ENCODE results near the gene PLAAT3. TPM values are rescaled to one million over a fixed set of nuclear protein-coding genes. Genes with fewer than 3 reads are reported as not detected.
"Not testable (repeated sequence)": the region's sequence is repeated elsewhere in the genome, so short reads cannot be mapped to it uniquely, and the experiment has no call there.

PLAAT3 gene
- total and polyA plus RNA-seq, 4 donors = 13.4 to 90.1 (median 54.3) TPM

DNA sequence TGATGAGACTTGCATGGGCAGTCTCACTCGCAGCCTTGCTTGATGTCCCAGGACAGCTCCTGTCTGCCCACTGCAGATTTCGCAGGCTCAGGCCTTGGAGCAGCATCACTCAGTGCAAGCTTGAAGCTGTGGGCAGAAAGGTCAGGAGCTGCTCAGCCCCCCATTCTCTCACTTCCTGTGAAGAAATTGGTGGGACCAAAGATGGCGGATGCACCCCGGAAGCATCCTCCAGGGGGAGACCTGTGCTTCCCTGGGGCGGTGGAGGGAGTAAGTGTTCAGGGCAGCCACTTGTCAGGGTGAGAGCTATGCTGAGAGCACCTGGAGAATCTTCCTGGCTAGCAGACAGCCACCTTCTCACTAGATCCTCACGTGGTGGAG, 62.4 kb downstream of the PLAAT3 start:
- Histone ChIP-seq H3K9me3 (ENCODE audit: control insufficient read depth in 4 of 4, low read length in 3 of 4) (no peaks in the 10 kb centered on the region), H3K36me3 (ENCODE audit: control insufficient read depth in 4 of 4, insufficient read depth in 3 of 4, low read depth in 1 of 4, low read length in 3 of 4) (peaks cover 0 to 4% (median 4%) of the 10 kb centered on the region in 4 donors), H3K9ac (ENCODE audit: low read depth in 1 of 2, low read length in 2 of 2) (no peak overlapping the region), H3K27me3 (ENCODE audit: control insufficient read depth in 4 of 4, insufficient read depth in 4 of 4, low read length in 3 of 4) (no peaks in the 10 kb centered on the region), H3K27ac (ENCODE audit: low read depth in 1 of 2, low read length in 2 of 2) (no peak overlapping the region), H3K4me3 (ENCODE audit: low read depth in 1 of 3, low read length in 3 of 3) (no peak overlapping the region), H3K4me1 (ENCODE audit: control insufficient read depth in 4 of 4, insufficient read depth in 4 of 4, low read length in 3 of 4) (no peaks in the 10 kb centered on the region)
- WGBS = 89% methylated on average over 6 of the region's 6 CpGs
- TF ChIP-seq TAF1 (conservative IDR thresholded peaks at IDR 0.05) (no peak), GABPA (IDR thresholded peaks at IDR 0.05 in 1 of 2, conservative IDR thresholded peaks at IDR 0.05 in 1 of 2) (no peak), JUND (IDR thresholded peaks at IDR 0.05) (no peak), EGR1 (IDR thresholded peaks at IDR 0.05; ENCODE audit: low read depth in 2 of 2) (no peak), HNF4G (IDR thresholded peaks at IDR 0.05) (no peak)
- TF ChIP-seq, protein P1, sequence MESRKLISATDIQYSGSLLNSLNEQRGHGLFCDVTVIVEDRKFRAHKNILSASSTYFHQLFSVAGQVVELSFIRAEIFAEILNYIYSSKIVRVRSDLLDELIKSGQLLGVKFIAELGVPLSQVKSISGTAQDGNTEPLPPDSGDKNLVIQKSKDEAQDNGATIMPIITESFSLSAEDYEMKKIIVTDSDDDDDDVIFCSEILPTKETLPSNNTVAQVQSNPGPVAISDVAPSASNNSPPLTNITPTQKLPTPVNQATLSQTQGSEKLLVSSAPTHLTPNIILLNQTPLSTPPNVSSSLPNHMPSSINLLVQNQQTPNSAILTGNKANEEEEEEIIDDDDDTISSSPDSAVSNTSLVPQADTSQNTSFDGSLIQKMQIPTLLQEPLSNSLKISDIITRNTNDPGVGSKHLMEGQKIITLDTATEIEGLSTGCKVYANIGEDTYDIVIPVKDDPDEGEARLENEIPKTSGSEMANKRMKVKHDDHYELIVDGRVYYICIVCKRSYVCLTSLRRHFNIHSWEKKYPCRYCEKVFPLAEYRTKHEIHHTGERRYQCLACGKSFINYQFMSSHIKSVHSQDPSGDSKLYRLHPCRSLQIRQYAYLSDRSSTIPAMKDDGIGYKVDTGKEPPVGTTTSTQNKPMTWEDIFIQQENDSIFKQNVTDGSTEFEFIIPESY (IDR thresholded peaks at IDR 0.05) = no peak
- DNase-seq (ENCODE audit: low spot score) = no peak

GRCh38 chr11:63551091-63551888, 62.9 kb downstream of the PLAAT3 start:
- H3K36me3 ChIP-seq (ENCODE audit: control insufficient read depth in 4 of 4, insufficient read depth in 3 of 4, low read depth in 1 of 4, low read length in 3 of 4) = peaks cover 0 to 10% (median 9%) of the 10 kb centered on the region in 4 donors
- TF ChIP-seq REST (IDR thresholded peaks at IDR 0.05) (no peak), RXRA (IDR thresholded peaks at IDR 0.05) (peak in 1 of 2 donors; percentile 8), NR2F2 (IDR thresholded peaks at IDR 0.05) (peak; percentile 61)
- 86% methylated on average over 27 of the region's 27 CpGs for WGBS
- no peak for DNase-seq (ENCODE audit: low spot score)
- H3K4me3 ChIP-seq (ENCODE audit: low read depth in 1 of 3, low read length in 3 of 3) = no peak overlapping the region
- no peaks in the 10 kb centered on the region for H3K27me3 ChIP-seq (ENCODE audit: control insufficient read depth in 4 of 4, insufficient read depth in 4 of 4, low read length in 3 of 4)
- no peaks in the 10 kb centered on the region for H3K9me3 ChIP-seq (ENCODE audit: control insufficient read depth in 4 of 4, low read length in 3 of 4)
- no peak overlapping the region for H3K27ac ChIP-seq (ENCODE audit: low read depth in 1 of 2, low read length in 2 of 2)
- H3K4me1 ChIP-seq (ENCODE audit: control insufficient read depth in 4 of 4, insufficient read depth in 4 of 4, low read length in 3 of 4) = no peaks in the 10 kb centered on the region
- H3K9ac ChIP-seq (ENCODE audit: low read depth in 1 of 2, low read length in 2 of 2) = no peak overlapping the region

- H3K4me3 ChIP-seq (ENCODE audit: low read depth in 1 of 3, low read length in 3 of 3); H3K4me1 ChIP-seq (ENCODE audit: control insufficient read depth in 4 of 4, insufficient read depth in 4 of 4, low read length in 3 of 4); H3K9me3 ChIP-seq (ENCODE audit: control insufficient read depth in 4 of 4, low read length in 3 of 4); DNase-seq (ENCODE audit: low spot score); H3K27me3 ChIP-seq (ENCODE audit: control insufficient read depth in 4 of 4, insufficient read depth in 4 of 4, low read length in 3 of 4); H3K27ac ChIP-seq (ENCODE audit: low read depth in 1 of 2, low read length in 2 of 2); H3K9ac ChIP-seq (ENCODE audit: low read depth in 1 of 2, low read length in 2 of 2): not testable (repeated sequence)
- WGBS = 94% methylated on average over 31 of the region's 31 CpGs
- peaks cover 3 to 20% (median 17%) of the 10 kb centered on the region in 4 donors for H3K36me3 ChIP-seq (ENCODE audit: control insufficient read depth in 4 of 4, insufficient read depth in 3 of 4, low read depth in 1 of 4, low read length in 3 of 4)
These were observed 64.0 kb downstream of the PLAAT3 start for GRCh38 chr11:63550156-63550700.

Data from liver (tissue), 9 donors.